Dendritic cell treated with granulocyte-macrophage colony-stimulating factor and Interleukin-4, amounts not matched to agents 40 ng/mL and 50 ng/mL, for 4 days (primary cell): ENCODE measurements around the gene BCL7C.
A peak's percentile ranks its signal among the peaks of the same experiment; 100 is the strongest.
"Not testable (repeated sequence)": the region's sequence is repeated elsewhere in the genome, so short reads cannot be mapped to it uniquely, and the experiment has no call there.

Source experiments
- H3K27ac Mint-ChIP-seq: one replicate; pipeline ENCODE4 v1.8.0; 2022; ENCODE audit warnings: mild to moderate bottlenecking, mixed read lengths
- H3K27me3 Mint-ChIP-seq: one replicate; pipeline ENCODE4 v1.8.0; 2022; ENCODE audit warnings: mild to moderate bottlenecking, mixed read lengths
- H3K36me3 Mint-ChIP-seq: one replicate; pipeline ENCODE4 v1.8.0; 2022; ENCODE audit warnings: low read depth, mixed read lengths
- H3K4me1 Mint-ChIP-seq: one replicate; pipeline ENCODE4 v1.8.0; 2022; ENCODE audit warnings: low read depth, mixed read lengths
- H3K4me3 Mint-ChIP-seq: one replicate; pipeline ENCODE4 v1.8.0; 2022; ENCODE audit warnings: mild to moderate bottlenecking, moderate library complexity, mixed read lengths
- H3K9me3 Mint-ChIP-seq: one replicate; pipeline ENCODE4 v1.8.0; 2022; ENCODE audit warnings: mixed read lengths
- intact Hi-C: fragments of 100-400 bp; cut with micrococcal nuclease; formaldehyde crosslinking; loops from one replicate; pipeline ENCODE4 v1.15.0; 2022

The BCL7C gene

DNA sequence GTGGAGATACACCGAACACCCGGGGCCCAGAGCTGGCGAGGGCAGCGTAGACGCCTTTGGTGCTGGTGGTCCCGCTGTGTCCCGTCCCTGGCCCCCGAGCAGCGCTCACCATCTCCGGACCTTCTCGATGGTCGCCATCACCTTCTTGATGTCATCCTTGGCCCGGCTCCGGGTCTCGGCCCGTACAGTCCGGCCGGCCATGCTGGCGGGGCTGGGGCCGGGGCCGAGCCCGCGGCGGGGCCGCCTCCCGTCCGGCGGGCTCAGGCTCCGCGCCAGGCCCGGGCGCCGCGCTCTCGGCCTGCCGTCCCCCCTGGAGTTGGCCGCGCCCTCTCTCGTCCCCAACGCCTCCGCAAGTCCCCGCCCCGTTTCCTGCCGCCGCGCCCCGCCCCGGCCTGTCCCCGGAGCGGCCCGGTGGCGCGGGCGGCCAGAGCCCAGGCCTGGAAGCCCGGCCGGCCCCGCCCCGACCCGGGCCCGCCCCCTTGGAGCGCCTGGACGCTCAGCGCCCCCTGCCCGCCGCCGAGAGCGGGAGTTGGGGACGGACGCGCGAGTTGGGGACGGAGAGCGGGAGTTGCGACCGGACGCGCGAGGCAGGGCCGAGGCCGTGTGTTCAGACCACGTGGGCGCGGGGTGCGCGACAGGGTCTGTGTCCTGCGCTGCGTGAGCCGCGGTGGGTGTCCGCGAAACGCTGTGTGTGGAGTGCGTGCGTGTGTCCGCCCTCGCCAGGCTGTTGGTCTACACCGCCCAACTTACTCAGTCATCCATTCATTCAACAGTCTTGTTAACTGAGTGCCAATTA, at the start of gene BCL7C:
TSS of gene BCL7C (minus strand) at position 334 of the 796 bp plus-strand sequence. CDS start at position 201, 133 bp downstream.
- intact Hi-C loops, result no loop called here
- Mint-ChIP-seq H3K36me3 (peaks cover 44% of the 10 kb centered on the region), H3K4me1 (peaks cover 55% of the 10 kb centered on the region), H3K9me3 (no peaks in the 10 kb centered on the region), H3K27me3 (no peaks in the 10 kb centered on the region), H3K27ac (peak within 1 kb of the TSS; percentile 83), H3K4me3 (peak within 1 kb of the TSS; percentile 87)

- intact Hi-C loops, result no loop called here
- no peaks in the 10 kb centered on the region for H3K9me3 Mint-ChIP-seq
- H3K4me3 Mint-ChIP-seq, result no peak overlapping the region
- H3K36me3 Mint-ChIP-seq, result peaks cover 67% of the 10 kb centered on the region
- H3K27ac Mint-ChIP-seq, result no peak overlapping the region
- no peaks in the 10 kb centered on the region for H3K27me3 Mint-ChIP-seq
- peaks cover 25% of the 10 kb centered on the region for H3K4me1 Mint-ChIP-seq
These were observed 48.5 kb upstream of the BCL7C start for GRCh38 chr16:30942426-30942806.

DNA sequence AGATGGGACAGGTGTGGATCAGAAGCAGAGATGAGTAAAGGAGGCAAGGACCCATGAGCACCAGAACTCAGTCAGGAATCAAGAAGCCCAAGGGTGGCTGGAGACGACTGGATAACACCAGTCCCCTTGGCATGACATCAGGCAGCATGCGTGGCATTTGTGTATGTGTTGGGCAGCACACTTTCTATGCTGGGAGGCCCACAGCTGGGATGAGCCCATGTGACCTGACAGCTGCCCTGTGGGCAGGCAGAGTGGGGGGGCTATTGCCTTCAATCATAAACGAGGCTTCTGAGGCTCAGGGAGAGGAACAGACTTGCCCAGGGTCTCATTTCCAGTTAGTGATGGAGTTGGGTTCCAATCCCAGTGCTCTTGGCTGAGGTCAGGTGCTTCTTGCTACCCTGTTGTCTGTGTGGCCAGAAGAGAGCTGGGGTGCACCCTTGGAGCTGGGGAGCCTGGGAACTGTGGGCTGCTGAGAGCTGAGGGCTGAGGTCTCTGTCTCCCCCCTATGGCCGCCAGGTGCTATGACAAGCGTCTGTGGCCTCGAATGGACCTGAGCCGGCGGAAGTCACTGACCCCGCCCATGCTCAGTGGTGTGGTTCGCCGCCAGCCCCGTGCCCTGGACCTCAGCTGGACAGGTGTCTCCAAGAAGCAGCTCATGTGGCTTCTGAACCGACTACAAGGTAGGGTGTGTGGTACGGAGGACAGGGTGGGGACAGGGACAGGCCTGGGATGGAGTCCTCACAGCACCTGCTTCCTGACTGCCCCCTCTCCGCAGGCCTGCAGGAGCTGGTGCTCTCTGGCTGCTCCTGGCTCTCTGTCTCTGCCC, 47.9 kb upstream of the BCL7C start:
- H3K4me1 Mint-ChIP-seq, result peaks cover 29% of the 10 kb centered on the region

DNA sequence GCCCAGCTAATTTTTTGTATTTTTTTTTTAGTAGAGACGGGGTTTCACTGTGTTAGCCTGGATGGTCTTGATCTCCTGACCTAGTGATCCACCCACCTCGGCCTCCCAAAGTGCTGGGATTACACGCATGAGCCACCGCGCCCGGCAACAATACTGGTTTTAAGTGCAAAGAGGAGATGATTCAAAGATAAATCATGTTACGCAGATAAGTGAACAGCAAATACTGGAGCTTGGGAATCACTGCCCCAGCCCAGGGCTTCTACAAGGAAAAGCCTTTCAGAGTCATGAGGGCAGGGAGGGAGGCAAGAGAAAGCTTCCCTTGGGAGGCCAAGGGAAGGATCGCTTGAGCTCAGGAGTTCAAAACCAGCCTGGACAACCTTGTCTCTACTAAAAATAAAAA, 45.7 kb upstream of the BCL7C start:
- not testable (repeated sequence) for H3K27me3 Mint-ChIP-seq, H3K9me3 Mint-ChIP-seq, H3K27ac Mint-ChIP-seq, H3K4me3 Mint-ChIP-seq
- intact Hi-C loops, result loop anchor here (10.0 kb wide), 1 partner anchor 505 kb away; the partner anchor contains the start of gene ZNF843
- H3K4me1 Mint-ChIP-seq, result peaks cover 48% of the 10 kb centered on the region
- H3K36me3 Mint-ChIP-seq, result peaks cover 56% of the 10 kb centered on the region

More for the DNA sequence above, 47.9 kb upstream of the BCL7C start:
- Mint-ChIP-seq H3K27ac (peak overlapping the region; percentile 53), H3K9me3 (no peaks in the 10 kb centered on the region), H3K36me3 (peaks cover 66% of the 10 kb centered on the region), H3K4me3 (no peak overlapping the region), H3K27me3 (no peaks in the 10 kb centered on the region)
- intact Hi-C loops, result no loop called here

GRCh38 chr16:30937692-30938091, 43.8 kb upstream of the BCL7C start:
- Mint-ChIP-seq H3K4me3 (peak overlapping the region; percentile 56), H3K4me1 (peaks cover 52% of the 10 kb centered on the region), H3K27me3 (no peaks in the 10 kb centered on the region), H3K9me3 (no peaks in the 10 kb centered on the region), H3K27ac (peak overlapping the region; percentile 40), H3K36me3 (peaks cover 49% of the 10 kb centered on the region)
- intact Hi-C loops, result loop anchor here (10.0 kb wide), 1 partner anchor 507 kb away; the partner anchor contains the start of gene ZNF843

DNA sequence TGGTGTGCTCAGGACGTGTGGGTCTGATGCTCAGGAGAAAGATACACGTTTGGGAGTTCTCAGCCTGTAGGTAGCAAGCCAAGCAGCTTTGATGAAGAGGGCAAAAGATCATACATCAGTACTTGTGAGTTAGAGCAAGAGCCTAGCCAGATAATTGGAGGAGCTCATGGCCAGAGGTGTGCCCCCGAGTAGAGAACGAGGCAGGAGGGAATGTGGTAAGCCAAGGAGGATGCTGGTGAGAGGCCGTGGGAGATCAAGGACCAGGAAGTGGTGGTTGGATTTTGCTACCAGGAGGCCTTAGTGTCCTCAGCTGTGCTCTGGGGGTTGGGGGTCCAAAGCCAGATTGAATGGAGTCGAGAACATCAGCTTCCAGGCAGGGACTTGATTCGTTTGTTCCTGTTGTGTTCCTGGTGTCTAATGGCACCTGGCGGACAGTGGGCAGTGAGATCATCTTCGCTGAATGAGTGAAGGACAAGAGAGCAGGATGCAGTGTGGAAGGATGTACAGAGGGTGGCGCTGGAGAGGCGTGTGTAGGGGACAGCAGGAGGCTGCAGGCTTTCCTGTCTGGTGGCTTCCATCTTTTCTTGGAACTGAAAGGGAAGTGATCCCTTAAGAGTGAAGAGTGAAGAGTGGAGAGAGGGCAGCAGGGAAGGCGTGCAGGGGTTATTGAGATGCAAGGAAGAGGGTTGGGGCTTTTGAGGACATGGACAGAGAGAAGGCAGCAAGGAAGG, 41.1 kb upstream of the BCL7C start:
- peak overlapping the region; percentile 33 for H3K4me3 Mint-ChIP-seq
- H3K4me1 Mint-ChIP-seq, result peaks cover 36% of the 10 kb centered on the region
- peaks cover 51% of the 10 kb centered on the region for H3K36me3 Mint-ChIP-seq
- peak overlapping the region; percentile 77 for H3K27ac Mint-ChIP-seq
- H3K9me3 Mint-ChIP-seq, result no peaks in the 10 kb centered on the region
- H3K27me3 Mint-ChIP-seq, result no peaks in the 10 kb centered on the region
- intact Hi-C loops, result loop anchor here (10.0 kb wide), 1 partner anchor 510 kb away; the partner anchor contains the start of gene ZNF843

GRCh38 chr16:30931068-30931650, 37.3 kb upstream of the BCL7C start:
- Mint-ChIP-seq H3K9me3 (no peaks in the 10 kb centered on the region), H3K4me3 (no peak overlapping the region), H3K4me1 (peaks cover 27% of the 10 kb centered on the region), H3K36me3 (peaks cover 65% of the 10 kb centered on the region), H3K27me3 (no peaks in the 10 kb centered on the region), H3K27ac (no peak overlapping the region)
- intact Hi-C loops, result loop anchor here (10.0 kb wide), 1 partner anchor 514 kb away; the partner anchor contains the start of gene ZNF843

- Mint-ChIP-seq H3K27ac (no peak overlapping the region), H3K4me3 (no peak overlapping the region), H3K4me1 (peaks cover 23% of the 10 kb centered on the region), H3K9me3 (no peaks in the 10 kb centered on the region), H3K27me3 (no peaks in the 10 kb centered on the region), H3K36me3 (peaks cover 68% of the 10 kb centered on the region)
- intact Hi-C loops, result loop anchor here (10.0 kb wide), 1 partner anchor 515 kb away; the partner anchor contains the start of gene ZNF843
These were observed 36.3 kb upstream of the BCL7C start for GRCh38 chr16:30930160-30930571.

DNA sequence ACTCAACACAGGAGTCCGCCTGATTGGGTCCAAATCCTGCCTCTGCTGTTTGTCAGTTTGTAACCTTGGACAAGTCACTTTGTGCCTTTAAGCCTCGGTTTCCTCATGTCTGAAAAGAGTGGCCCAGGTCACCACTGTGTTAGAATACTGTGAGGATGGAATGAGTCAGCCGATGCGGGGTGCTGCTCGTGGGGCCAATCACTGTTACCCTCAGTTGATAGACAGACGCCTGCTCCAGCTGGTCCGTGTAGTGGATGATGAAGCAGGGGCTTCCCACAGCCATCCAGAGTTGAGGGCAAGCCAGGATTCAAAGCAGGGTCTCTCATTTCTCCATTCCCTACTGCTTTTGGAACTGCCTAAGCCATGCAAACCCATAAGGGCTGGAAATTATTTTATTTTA, 35.3 kb upstream of the BCL7C start:
- intact Hi-C loops, result no loop called here
- H3K36me3 Mint-ChIP-seq, result peaks cover 68% of the 10 kb centered on the region
- no peak overlapping the region for H3K4me3 Mint-ChIP-seq
- H3K27ac Mint-ChIP-seq, result no peak overlapping the region
- peaks cover 23% of the 10 kb centered on the region for H3K4me1 Mint-ChIP-seq
- no peaks in the 10 kb centered on the region for H3K27me3 Mint-ChIP-seq
- H3K9me3 Mint-ChIP-seq, result no peaks in the 10 kb centered on the region

DNA sequence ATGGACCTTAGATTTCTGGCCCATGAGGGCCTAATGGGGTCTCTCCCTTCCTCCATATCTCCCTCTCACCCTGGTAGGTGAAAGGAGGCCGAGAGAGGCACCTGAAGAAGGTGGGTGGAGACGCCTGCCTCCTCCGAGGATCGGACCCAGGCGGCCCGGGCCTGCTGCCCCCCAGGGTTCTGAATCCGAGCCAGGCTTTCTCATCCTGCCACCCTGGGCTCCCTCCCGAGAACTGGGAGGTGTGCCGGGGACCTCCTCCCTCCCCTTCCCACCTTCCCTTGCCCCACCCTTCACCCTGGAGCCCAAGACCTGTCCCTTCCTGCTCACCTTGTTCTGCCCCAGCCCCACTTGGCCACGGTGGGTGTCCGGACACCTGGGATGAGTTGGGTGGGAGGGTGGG, 34.5 kb upstream of the BCL7C start:
- no peaks in the 10 kb centered on the region for H3K9me3 Mint-ChIP-seq
- H3K4me1 Mint-ChIP-seq, result peaks cover 24% of the 10 kb centered on the region
- intact Hi-C loops, result no loop called here

GRCh38 chr16:30927789-30928378, 34.0 kb upstream of the BCL7C start:
- Mint-ChIP-seq H3K4me3 (no peak overlapping the region), H3K36me3 (peaks cover 69% of the 10 kb centered on the region), H3K9me3 (no peaks in the 10 kb centered on the region), H3K4me1 (peaks cover 24% of the 10 kb centered on the region), H3K27me3 (no peaks in the 10 kb centered on the region), H3K27ac (no peak overlapping the region)
- intact Hi-C loops, result no loop called here

More for the DNA sequence above, 34.5 kb upstream of the BCL7C start:
- Mint-ChIP-seq H3K27ac (no peak overlapping the region), H3K27me3 (no peaks in the 10 kb centered on the region), H3K36me3 (peaks cover 68% of the 10 kb centered on the region), H3K4me3 (no peak overlapping the region)

DNA sequence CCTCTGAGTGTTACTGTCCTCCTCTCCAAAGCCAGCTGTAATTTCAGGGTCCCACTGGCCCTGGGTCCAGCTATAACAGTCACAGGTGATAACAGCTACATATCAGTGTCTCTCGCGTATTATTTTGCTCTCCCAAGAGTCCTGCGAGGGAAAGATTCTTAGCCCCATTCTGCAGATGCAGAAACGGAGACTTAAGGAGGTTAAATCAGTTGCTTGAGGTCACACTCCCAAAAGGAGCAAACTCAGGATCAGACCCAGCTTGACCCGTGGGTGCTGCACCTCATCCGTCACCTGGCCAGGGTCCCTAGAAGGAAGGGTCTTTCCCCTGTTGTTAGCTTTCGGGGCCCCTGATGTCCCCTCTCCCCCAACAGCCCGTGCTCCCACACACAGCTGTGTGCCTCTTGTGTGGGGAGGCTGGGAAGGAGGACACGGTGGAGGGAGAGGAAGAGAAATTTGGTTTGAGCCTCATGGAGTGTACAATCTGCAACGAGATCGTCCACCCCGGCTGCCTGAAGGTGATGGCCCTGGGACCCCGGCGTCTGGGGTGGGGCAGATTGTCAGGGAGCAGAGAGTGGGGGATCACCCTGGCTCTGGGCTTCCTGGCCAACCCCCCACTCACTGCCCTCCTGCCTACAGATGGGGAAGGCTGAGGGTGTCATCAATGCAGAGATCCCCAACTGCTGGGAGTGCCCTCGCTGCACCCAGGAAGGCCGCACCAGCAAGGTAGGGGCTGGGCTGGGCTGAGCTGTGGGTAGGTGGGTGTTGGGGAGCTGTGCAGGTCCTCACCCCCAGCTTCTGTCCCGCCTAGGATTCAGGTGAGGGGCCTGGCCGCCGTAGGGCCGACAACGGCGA, 33.3 kb upstream of the BCL7C start:
- Mint-ChIP-seq H3K27me3 (no peaks in the 10 kb centered on the region), H3K27ac (no peak overlapping the region), H3K4me3 (no peak overlapping the region), H3K4me1 (peaks cover 24% of the 10 kb centered on the region), H3K36me3 (peaks cover 67% of the 10 kb centered on the region), H3K9me3 (no peaks in the 10 kb centered on the region)
- intact Hi-C loops, result no loop called here
